RWPE2 (cell line): ENCODE results near the gene AFG1L.
"Not testable (repeated sequence)": the region's sequence is repeated elsewhere in the genome, so short reads cannot be mapped to it uniquely, and the experiment has no call there.

Source experiments
- ATAC-seq: fragments of 200-7000 bp; cut with Tn5 transposase; 3 replicates; pipeline ENCODE4 v1.9.1; 2021; ENCODE audit warnings: low read depth
- DNase-seq: peaks from one replicate; pipeline ENCODE4 v3.0.0-alpha.2; 2020; ENCODE audit warnings: low spot score
- H3K27ac ChIP-seq: fragments of 450-650 bp; 2 replicates; pipeline ENCODE4 v1.5.1; 2017; ENCODE audit warnings: mild to moderate bottlenecking; ENCODE audit not compliant: poor library complexity, severe bottlenecking
- H3K27me3 ChIP-seq: fragments of 250-450 bp; sonication (Bioruptor Pico); 2 replicates; pipeline ENCODE4 v1.5.1; 2021; ENCODE audit warnings: mild to moderate bottlenecking, moderate library complexity; ENCODE audit not compliant: insufficient read depth, poor library complexity, severe bottlenecking
- H3K36me3 ChIP-seq: fragments of 250-450 bp; sonication (Bioruptor Pico); 2 replicates; pipeline ENCODE4 v1.5.1; 2020; ENCODE audit warnings: low read depth, mild to moderate bottlenecking, moderate library complexity
- H3K4me1 ChIP-seq: fragments of 250-450 bp; sonication (Bioruptor Pico); 2 replicates; pipeline ENCODE4 v1.5.1; 2021; ENCODE audit warnings: mild to moderate bottlenecking, moderate library complexity; ENCODE audit not compliant: insufficient read depth, poor library complexity, severe bottlenecking
- H3K4me3 ChIP-seq: fragments of 250-450 bp; sonication (Bioruptor Pico); 2 replicates; pipeline ENCODE4 v1.5.1; 2021; ENCODE audit warnings: mild to moderate bottlenecking, moderate library complexity; ENCODE audit not compliant: severe bottlenecking
- H3K9me3 ChIP-seq: fragments of 250-450 bp; sonication (Bioruptor Pico); 2 replicates; pipeline ENCODE4 v1.5.1; 2021; ENCODE audit warnings: mild to moderate bottlenecking, moderate library complexity; ENCODE audit not compliant: severe bottlenecking
- CTCF ChIP-seq: fragments of 450-650 bp; IDR thresholded peaks from one replicate; pipeline ENCODE4 v1.5.1; 2017; ENCODE audit warnings: mild to moderate bottlenecking, moderate library complexity; ENCODE audit not compliant: poor library complexity, severe bottlenecking

The AFG1L gene

GRCh38 chr6:108524528-108525248 lies 229.8 kb downstream of the AFG1L start:
- Histone ChIP-seq H3K4me1 (no peaks in the 10 kb centered on the region), H3K4me3 (no peak overlapping the region), H3K9me3 (no peaks in the 10 kb centered on the region), H3K27ac (no peak overlapping the region), H3K36me3 (no peaks in the 10 kb centered on the region), H3K27me3 (no peaks in the 10 kb centered on the region)
- no peak for TF ChIP-seq CTCF
- no peak for ATAC-seq
- DNase-seq = no peak

GRCh38 chr6:108526739-108527174 lies 231.9 kb downstream of the AFG1L start:
- DNase-seq (no peak), ATAC-seq (no peak)
- no peak overlapping the region for H3K27ac ChIP-seq

GRCh38 chr6:108528878-108529277 lies 234.0 kb downstream of the AFG1L start:
- no peak overlapping the region for H3K27ac ChIP-seq
- ATAC-seq = no peak
- no peaks in the 10 kb centered on the region for H3K36me3 ChIP-seq
- DNase-seq = no peak
- H3K4me3 ChIP-seq = no peak overlapping the region
- TF ChIP-seq CTCF = no peak
- H3K27me3 ChIP-seq = no peaks in the 10 kb centered on the region
- H3K9me3 ChIP-seq = no peaks in the 10 kb centered on the region
- H3K4me1 ChIP-seq = no peaks in the 10 kb centered on the region

More at GRCh38 chr6:108526739-108527174, 231.9 kb downstream of the AFG1L start:
- Histone ChIP-seq H3K4me3 (no peak overlapping the region), H3K36me3 (no peaks in the 10 kb centered on the region), H3K27me3 (no peaks in the 10 kb centered on the region), H3K9me3 (no peaks in the 10 kb centered on the region), H3K4me1 (no peaks in the 10 kb centered on the region)
- peak; percentile 84 for TF ChIP-seq CTCF

- H3K27me3 ChIP-seq = no peaks in the 10 kb centered on the region
- TF ChIP-seq CTCF = no peak
- H3K27ac ChIP-seq = no peak overlapping the region
- no peaks in the 10 kb centered on the region for H3K4me1 ChIP-seq
- H3K4me3 ChIP-seq = no peak overlapping the region
- no peaks in the 10 kb centered on the region for H3K9me3 ChIP-seq
- ATAC-seq (peak; percentile 45; the same call in 1 of the 3 replicates), DNase-seq (no peak)
- H3K36me3 ChIP-seq = no peaks in the 10 kb centered on the region
Measured at GRCh38 chr6:108531332-108531731, 236.5 kb downstream of the AFG1L start.

GRCh38 chr6:108535114-108535742 lies 240.4 kb downstream of the AFG1L start:
- no peak for DNase-seq
- Histone ChIP-seq H3K9me3 (no peaks in the 10 kb centered on the region), H3K27me3 (no peaks in the 10 kb centered on the region), H3K4me3 (no peak overlapping the region), H3K27ac (no peak overlapping the region), H3K36me3 (no peaks in the 10 kb centered on the region), H3K4me1 (no peaks in the 10 kb centered on the region)
- no peak for TF ChIP-seq CTCF
- ATAC-seq = no peak

- ATAC-seq, DNase-seq, H3K9me3 ChIP-seq, H3K36me3 ChIP-seq, H3K27me3 ChIP-seq, H3K4me3 ChIP-seq, H3K4me1 ChIP-seq, H3K27ac ChIP-seq: not testable (repeated sequence)
Measured at GRCh38 chr6:108535920-108536535, 241.2 kb downstream of the AFG1L start.
